ENCODE measurements around the gene PCDHA6.
"Not testable (repeated sequence)": the region's sequence is repeated elsewhere in the genome, so short reads cannot be mapped to it uniquely, and the experiment has no call there.

DNA sequence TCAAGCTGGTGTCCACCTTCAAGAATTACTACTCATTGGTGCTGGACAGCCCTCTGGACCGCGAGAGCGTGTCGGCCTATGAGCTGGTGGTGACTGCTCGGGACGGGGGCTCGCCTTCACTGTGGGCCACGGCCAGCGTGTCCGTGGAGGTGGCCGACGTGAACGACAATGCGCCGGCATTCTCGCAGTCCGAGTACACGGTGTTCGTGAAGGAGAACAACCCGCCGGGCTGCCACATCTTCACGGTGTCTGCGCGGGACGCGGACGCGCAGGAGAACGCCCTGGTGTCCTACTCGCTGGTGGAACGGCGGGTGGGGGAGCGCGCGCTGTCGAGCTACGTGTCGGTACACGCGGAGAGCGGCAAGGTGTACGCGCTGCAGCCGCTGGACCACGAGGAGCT lies 25.4 kb upstream of the PCDHA6 start:
- TF ChIP-seq, protein P1, sequence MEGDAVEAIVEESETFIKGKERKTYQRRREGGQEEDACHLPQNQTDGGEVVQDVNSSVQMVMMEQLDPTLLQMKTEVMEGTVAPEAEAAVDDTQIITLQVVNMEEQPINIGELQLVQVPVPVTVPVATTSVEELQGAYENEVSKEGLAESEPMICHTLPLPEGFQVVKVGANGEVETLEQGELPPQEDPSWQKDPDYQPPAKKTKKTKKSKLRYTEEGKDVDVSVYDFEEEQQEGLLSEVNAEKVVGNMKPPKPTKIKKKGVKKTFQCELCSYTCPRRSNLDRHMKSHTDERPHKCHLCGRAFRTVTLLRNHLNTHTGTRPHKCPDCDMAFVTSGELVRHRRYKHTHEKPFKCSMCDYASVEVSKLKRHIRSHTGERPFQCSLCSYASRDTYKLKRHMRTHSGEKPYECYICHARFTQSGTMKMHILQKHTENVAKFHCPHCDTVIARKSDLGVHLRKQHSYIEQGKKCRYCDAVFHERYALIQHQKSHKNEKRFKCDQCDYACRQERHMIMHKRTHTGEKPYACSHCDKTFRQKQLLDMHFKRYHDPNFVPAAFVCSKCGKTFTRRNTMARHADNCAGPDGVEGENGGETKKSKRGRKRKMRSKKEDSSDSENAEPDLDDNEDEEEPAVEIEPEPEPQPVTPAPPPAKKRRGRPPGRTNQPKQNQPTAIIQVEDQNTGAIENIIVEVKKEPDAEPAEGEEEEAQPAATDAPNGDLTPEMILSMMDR (conservative IDR thresholded peaks at IDR 0.05 in 1 of 2, IDR thresholded peaks at IDR 0.05 in 1 of 2; ENCODE audit: extremely low read depth in 1 of 2, insufficient read depth in 1 of 2, low read depth in 1 of 2, low read length in 2 of 2), result not testable (repeated sequence)
- TF ChIP-seq EZH2 (IDR thresholded peaks at IDR 0.05; ENCODE audit: borderline replicate concordance, low read length), result not testable (repeated sequence)

Data from mammary epithelial cell (primary cell).